B cell (primary cell): ENCODE results near the gene PPP1R8. TPM values are rescaled to one million over a fixed set of nuclear protein-coding genes. Genes with fewer than 3 reads are reported as not detected.
A peak's percentile ranks its signal among the peaks of the same experiment; 100 is the strongest.

Experiments
- ATAC-seq: fragments of 200-7000 bp; cut with Tn5 transposase; one replicate; pipeline ENCODE4 v1.10.0; 2021; ENCODE audit warnings: low read depth, mild to moderate bottlenecking, moderate number of reproducible peaks, moderate library complexity
- CTCF ChIA-PET: fragments of 350-600 bp; sonication (Branson Sonifier 250); formaldehyde crosslinking; loops from one replicate; lab custom pipeline; 2021; ENCODE audit warnings: antibody characterized with exemption, inconsistent platforms; lab: Charles Lee
- POLR2A ChIA-PET: fragments of 350-600 bp; sonication (Branson Sonifier 250); formaldehyde crosslinking; loops from one replicate; lab custom pipeline; 2021; ENCODE audit warnings: antibody characterized with exemption; lab: Charles Lee
- DNase-seq: peaks from one replicate; pipeline ENCODE4 v3.0.0; 2013
- H2AFZ ChIP-seq: 2 replicates; pipeline ENCODE4 v1.6.1; 2012; ENCODE audit warnings: mild to moderate bottlenecking, low read depth, low read length; ENCODE audit not compliant: insufficient read depth, poor library complexity, severe bottlenecking
- H3K27ac ChIP-seq, 2 donors: 1 replicate in 1 of 2; 2 replicates in 1 of 2; pipeline ENCODE4 v1.5.1; 2012 to 2013; ENCODE audit warnings: low read length in 2 of 2, mild to moderate bottlenecking in 2 of 2, moderate library complexity in 1 of 2
- H3K27me3 ChIP-seq, 4 experiments: fragments of 200-600 bp in 1 of 4; sonication (generic) in 1 of 4; replicated peaks in 1 of 4; 1 replicate in 2 of 4; 2 replicates in 2 of 4; pipeline versions ENCODE4 v1.6.1 to v1.7.0; 2013 to 2016; ENCODE audit warnings: low read length in 3 of 4, mild to moderate bottlenecking in 2 of 4, mixed read lengths in 1 of 4, moderate library complexity in 1 of 4; ENCODE audit not compliant: insufficient read depth in 4 of 4, control insufficient read depth in 3 of 4; ENCODE audit errors: control extremely low read depth in 1 of 4
- H3K36me3 ChIP-seq, 2 experiments: replicated peaks in 1 of 2; 1 replicate in 1 of 2; 2 replicates in 1 of 2; pipeline versions ENCODE4 v1.6.1 to v1.7.1; 2013; ENCODE audit warnings: low read length in 1 of 2; ENCODE audit not compliant: insufficient read depth in 2 of 2, control insufficient read depth in 1 of 2; ENCODE audit errors: control extremely low read depth in 1 of 2, extremely low read depth in 1 of 2
- H3K4me1 ChIP-seq, 2 donors: fragments of 200-600 bp in 1 of 2; sonication (generic) in 1 of 2; 1 replicate in 1 of 2; 2 replicates in 1 of 2; pipeline versions ENCODE4 v1.5.1 to v1.6.1; 2013 to 2017; ENCODE audit warnings: low read length in 2 of 2; ENCODE audit not compliant: control insufficient read depth in 2 of 2, insufficient read depth in 2 of 2
- H3K4me2 ChIP-seq: replicated peaks from 2 replicates; pipeline ENCODE3; 2012; ENCODE audit warnings: mild to moderate bottlenecking, low read depth, low read length; ENCODE audit not compliant: poor library complexity, severe bottlenecking
- H3K4me3 ChIP-seq, 5 experiments: fragments of 200-600 bp in 1 of 5; sonication (generic) in 1 of 5; 1 replicate in 3 of 5; 2 replicates in 2 of 5; pipeline versions ENCODE4 v1.5.1 to v1.7.0; 2011 to 2016; ENCODE audit warnings: low read length in 4 of 5, mild to moderate bottlenecking in 4 of 5, low read depth in 2 of 5, control low read depth in 1 of 5, moderate library complexity in 1 of 5; ENCODE audit not compliant: insufficient read depth in 1 of 5; ENCODE audit errors: control extremely low read depth in 1 of 5, extremely low read depth in 1 of 5
- H3K79me2 ChIP-seq: fragments of 200-600 bp; sonication (generic); one replicate; pipeline ENCODE4 v1.6.0; 2016; ENCODE audit warnings: low read length; ENCODE audit not compliant: control insufficient read depth, insufficient read depth
- H3K9ac ChIP-seq: fragments of 200-600 bp; sonication (generic); 2 replicates; pipeline ENCODE4 v1.6.1; 2017; ENCODE audit warnings: mild to moderate bottlenecking, low read length, moderate library complexity
- H3K9me3 ChIP-seq, 3 donors: one replicate each; pipeline versions ENCODE4 v1.6.1 to v1.7.1; 2013; ENCODE audit warnings: low read length in 2 of 3; ENCODE audit not compliant: control insufficient read depth in 2 of 3, insufficient read depth in 1 of 3; ENCODE audit errors: control extremely low read depth in 1 of 3
- H4K20me1 ChIP-seq: 2 replicates; pipeline ENCODE4 v1.6.0; 2012; ENCODE audit warnings: mild to moderate bottlenecking, low read length; ENCODE audit not compliant: insufficient read depth, control insufficient read depth, poor library complexity, severe bottlenecking
- H3K27ac Mint-ChIP-seq: one replicate; pipeline ENCODE4 v1.8.0; 2021; ENCODE audit warnings: mixed read lengths
- H3K27me3 Mint-ChIP-seq: one replicate; pipeline ENCODE4 v1.8.0; 2021; ENCODE audit warnings: mixed read lengths
- H3K4me1 Mint-ChIP-seq: one replicate; pipeline ENCODE4 v1.8.0; 2021; ENCODE audit warnings: mixed read lengths
- H3K4me3 Mint-ChIP-seq: one replicate; pipeline ENCODE4 v1.8.0; 2021; ENCODE audit warnings: mixed read lengths
- H3K9me3 Mint-ChIP-seq: one replicate; pipeline ENCODE4 v1.8.0; 2022; ENCODE audit warnings: mixed read lengths; ENCODE audit not compliant: insufficient read depth
- CTCF ChIP-seq: fragments of 200-600 bp; IDR thresholded peaks from one replicate; pipeline ENCODE4 v1.8.0; 2022; ENCODE audit warnings: antibody characterized with exemption, mild to moderate bottlenecking
- EZH2 ChIP-seq: IDR thresholded peaks from 2 replicates; pipeline ENCODE4 v1.6.1; 2012; ENCODE audit warnings: borderline replicate concordance, low read depth, mild to moderate bottlenecking, moderate library complexity, low read length; ENCODE audit not compliant: insufficient read depth, poor library complexity, severe bottlenecking
- WGBS: methylation state at CpG from one replicate; pipeline ENCODE4 v1.1.5; 2013; ENCODE audit warnings: missing lambda C conversion rate; ENCODE audit not compliant: insufficient coverage; 5-methylcytosine and 5-hydroxymethylcytosine counted together
- intact Hi-C: fragments of 100-400 bp; cut with micrococcal nuclease; formaldehyde crosslinking; loops from one replicate; pipeline ENCODE4 v1.10.0; 2022
- polyA plus RNA-seq: library from polyadenylated mRNA; depleted of rRNA; stranded (reverse); fragments of >200 nt; gene quantifications from 2 replicates; pipeline ENCODE4 v1.2.3, GENCODE V29; 2012
- total RNA-seq, 2 donors: library from RNA; stranded (reverse); fragments of 120-200 nt in 1 of 2; gene quantifications; 1 replicate in 1 of 2; 2 replicates in 1 of 2; pipeline versions ENCODE4 v1.2.3 to v1.2.4, GENCODE V29; 2013 to 2022

Gene PPP1R8
- total and polyA plus RNA-seq, 2 donors (not counting 1 experiment from before 2014, with no cell fraction given), result 23.9 to 45.1 TPM

GRCh38 chr1:27885621-27886352, 55.2 kb downstream of the PPP1R8 start:
- Histone ChIP-seq H3K9ac (no peak overlapping the region), H3K4me1 (peaks cover 36 to 70% of the 10 kb centered on the region in 2 donors), H3K9me3 (no peaks in the 10 kb centered on the region), H3K27me3 (no peaks in the 10 kb centered on the region), H2AFZ (no peak overlapping the region), H3K79me2 (peaks cover 5% of the 10 kb centered on the region), H4K20me1 (no peaks in the 10 kb centered on the region), H3K36me3 (peaks cover 6 to 43% of the 10 kb centered on the region in 2 experiments), H3K27ac (peak overlapping the region; percentile 52 to 81), H3K4me2 (no peak overlapping the region), H3K4me3 (no peak overlapping the region)
- ChIA-PET POLR2A (interaction anchor here (0.6 to 2.1 kb wide), 2 partner anchors 11 to 459 kb away, joined by 3 to 5 read pairs; no protein-coding TSS in a partner anchor), CTCF (no interaction called here)
- H3K27me3 Mint-ChIP-seq, result no peaks in the 10 kb centered on the region
- no peak overlapping the region for H3K4me3 Mint-ChIP-seq
- 83% methylated on average over 14 of the region's 15 CpGs for WGBS
- H3K27ac Mint-ChIP-seq, result peak overlapping the region; percentile 37
- H3K4me1 Mint-ChIP-seq, result peaks cover 63% of the 10 kb centered on the region
- TF ChIP-seq EZH2, result no peak
- DNase-seq (no peak), ATAC-seq (no peak)
- H3K9me3 Mint-ChIP-seq, result no peaks in the 10 kb centered on the region
- intact Hi-C loops, result no loop called here

GRCh38 chr1:27886353-27886679, 55.7 kb downstream of the PPP1R8 start:
- Histone ChIP-seq H3K79me2 (peaks cover 5% of the 10 kb centered on the region), H3K9me3 (no peaks in the 10 kb centered on the region), H3K36me3 (peaks cover 6 to 41% of the 10 kb centered on the region in 2 experiments), H4K20me1 (no peaks in the 10 kb centered on the region), H3K4me2 (no peak overlapping the region), H2AFZ (no peak overlapping the region), H3K4me3 (peak overlapping the region in 1 of 5 experiments; percentile 41), H3K9ac (no peak overlapping the region), H3K27ac (peak overlapping the region; percentile 52 to 81), H3K4me1 (peaks cover 41 to 76% of the 10 kb centered on the region in 2 donors), H3K27me3 (no peaks in the 10 kb centered on the region)
- ATAC-seq (no peak), DNase-seq (no peak)
- Mint-ChIP-seq H3K27ac (peak overlapping the region; percentile 37), H3K4me1 (peaks cover 69% of the 10 kb centered on the region), H3K9me3 (no peaks in the 10 kb centered on the region), H3K27me3 (no peaks in the 10 kb centered on the region), H3K4me3 (no peak overlapping the region)
- no peak for TF ChIP-seq CTCF
- no peak for TF ChIP-seq EZH2
- intact Hi-C loops, result no loop called here
- POLR2A ChIA-PET, result interaction anchor here (1.0 to 2.1 kb wide), 2 partner anchors 11 to 14 kb away, joined by 3 to 5 read pairs; no protein-coding TSS in a partner anchor
- CTCF ChIA-PET, result no interaction called here
- WGBS, result no CpG with 5 or more reads among the region's 2 CpGs
